Ectodermal cell (in vitro differentiated cells): Measurements from ENCODE around the gene RUNX1.

ENCODE experiments used
- H3K27ac ChIP-seq: 2 replicates; pipeline ENCODE4 v1.7.0; 2013; ENCODE audit warnings: mild to moderate bottlenecking, low read depth, low read length; ENCODE audit not compliant: insufficient read depth, poor library complexity, severe bottlenecking
- H3K27me3 ChIP-seq: 2 replicates; pipeline ENCODE4 v1.7.0; 2013; ENCODE audit warnings: mild to moderate bottlenecking, low read length; ENCODE audit not compliant: insufficient read depth, control insufficient read depth, poor library complexity, severe bottlenecking
- H3K36me3 ChIP-seq: one replicate; pipeline ENCODE4 v1.7.0; 2013; ENCODE audit warnings: low read length; ENCODE audit not compliant: control insufficient read depth, insufficient read depth
- H3K4me1 ChIP-seq: one replicate; pipeline ENCODE4 v1.7.0; 2013; ENCODE audit warnings: low read length; ENCODE audit not compliant: control insufficient read depth, insufficient read depth
- H3K4me3 ChIP-seq: 2 replicates; pipeline ENCODE4 v1.7.0; 2013; ENCODE audit warnings: low read depth, low read length, control low read depth; ENCODE audit not compliant: insufficient read depth
- H3K9me3 ChIP-seq: 2 replicates; pipeline ENCODE4 v1.7.0; 2013; ENCODE audit warnings: mild to moderate bottlenecking, low read length, moderate library complexity; ENCODE audit not compliant: control insufficient read depth
- WGBS, 2 experiments: methylation state at CpG; one replicate each; pipeline ENCODE4 v1.1.7; 2013; ENCODE audit warnings: missing lambda C conversion rate in 2 of 2; 5-methylcytosine and 5-hydroxymethylcytosine counted together

The RUNX1 gene

DNA sequence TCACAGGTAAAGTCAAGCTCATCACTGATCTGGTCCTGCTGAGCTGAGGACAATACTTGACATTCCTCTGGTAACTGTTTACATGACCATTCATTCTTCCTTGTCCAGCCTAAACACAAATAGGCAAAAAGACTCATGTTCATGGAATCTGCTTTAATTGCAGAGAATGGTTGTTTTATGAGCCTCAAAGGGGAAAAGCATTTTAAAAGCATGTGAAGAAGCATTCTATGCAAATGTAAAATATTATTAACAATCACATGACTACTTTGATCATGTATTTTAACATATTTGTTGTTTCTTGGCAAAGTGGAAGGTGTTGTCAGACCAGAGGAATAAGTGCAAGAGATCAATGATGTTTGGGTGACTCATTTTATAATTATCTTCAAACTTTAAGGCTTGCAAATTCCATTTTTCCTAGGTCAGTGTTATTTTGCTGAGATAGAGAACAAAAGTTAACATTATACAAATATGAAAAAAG lies 133.7 kb downstream of the RUNX1 start:
- Histone ChIP-seq H3K4me1 (no peaks in the 10 kb centered on the region), H3K4me3 (no peak overlapping the region), H3K27me3 (no peaks in the 10 kb centered on the region), H3K36me3 (no peaks in the 10 kb centered on the region), H3K9me3 (no peaks in the 10 kb centered on the region), H3K27ac (no peak overlapping the region)

DNA sequence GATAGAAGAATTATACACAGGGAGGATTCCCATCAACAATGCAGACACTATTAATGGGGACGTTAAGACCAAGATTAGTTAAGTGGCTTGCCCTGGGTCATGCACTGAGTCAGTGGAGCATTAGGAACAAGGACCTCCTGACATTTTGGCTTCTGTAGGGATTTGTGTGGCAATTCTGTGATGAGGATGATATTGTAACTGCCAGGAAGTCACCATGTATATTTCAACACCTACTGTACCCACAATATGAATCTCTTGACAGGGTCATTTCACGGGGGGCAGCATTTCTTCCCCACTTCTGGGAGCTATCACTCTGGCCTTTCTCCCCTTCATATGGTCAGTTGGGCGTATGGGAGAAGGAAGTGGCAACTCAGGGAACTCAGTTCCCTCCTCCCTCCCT lies 134.9 kb downstream of the RUNX1 start:
- H3K4me3 ChIP-seq: no peak overlapping the region
- no peaks in the 10 kb centered on the region for H3K27me3 ChIP-seq
- H3K4me1 ChIP-seq: no peaks in the 10 kb centered on the region
- H3K36me3 ChIP-seq: no peaks in the 10 kb centered on the region
- H3K9me3 ChIP-seq: no peaks in the 10 kb centered on the region
- 80 to 91% methylated on average over 3 of the region's 3 CpGs for WGBS, 2 experiments
- no peak overlapping the region for H3K27ac ChIP-seq

DNA sequence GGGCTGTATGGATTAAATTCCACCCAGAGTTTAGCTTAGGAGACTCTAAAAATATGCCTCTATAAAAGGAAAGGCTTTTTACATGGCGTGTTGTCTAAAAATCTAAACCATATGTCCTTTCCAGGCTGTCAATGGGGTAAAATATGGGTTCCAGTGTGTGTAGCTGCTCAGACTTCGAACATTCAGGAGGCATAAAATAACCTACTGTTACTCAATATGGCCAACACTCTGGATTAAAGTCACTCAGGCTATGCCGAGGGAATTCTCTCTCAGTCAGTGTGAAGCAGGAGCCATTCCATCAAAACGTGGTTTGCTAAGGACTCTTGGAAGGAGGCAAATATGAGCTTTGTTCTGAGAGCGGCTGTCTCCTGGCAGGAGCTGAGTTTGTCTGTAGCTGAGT lies 135.3 kb downstream of the RUNX1 start:
- no peak overlapping the region for H3K27ac ChIP-seq
- no peaks in the 10 kb centered on the region for H3K27me3 ChIP-seq
- no peaks in the 10 kb centered on the region for H3K36me3 ChIP-seq
- no peaks in the 10 kb centered on the region for H3K4me1 ChIP-seq
- WGBS, 2 experiments: 93 to 95% methylated on average over 5 of the region's 5 CpGs
- H3K4me3 ChIP-seq: no peak overlapping the region
- H3K9me3 ChIP-seq: no peaks in the 10 kb centered on the region

GRCh38 chr21:34912022-34912945 lies 136.8 kb downstream of the RUNX1 start:
- 92 to 93% methylated on average over 11 of the region's 11 CpGs for WGBS, 2 experiments

GRCh38 chr21:34911360-34911759 lies 137.7 kb downstream of the RUNX1 start:
- H3K4me1 ChIP-seq: no peaks in the 10 kb centered on the region
- no peak overlapping the region for H3K4me3 ChIP-seq
- H3K27ac ChIP-seq: no peak overlapping the region
- WGBS, 2 experiments: 90 to 95% methylated on average over 2 of the region's 2 CpGs
- no peaks in the 10 kb centered on the region for H3K36me3 ChIP-seq
- no peaks in the 10 kb centered on the region for H3K9me3 ChIP-seq
- no peaks in the 10 kb centered on the region for H3K27me3 ChIP-seq

More at GRCh38 chr21:34912022-34912945, 136.8 kb downstream of the RUNX1 start:
- Histone ChIP-seq H3K4me1 (no peaks in the 10 kb centered on the region), H3K36me3 (no peaks in the 10 kb centered on the region), H3K4me3 (no peak overlapping the region), H3K9me3 (no peaks in the 10 kb centered on the region), H3K27me3 (no peaks in the 10 kb centered on the region), H3K27ac (no peak overlapping the region)

- H3K36me3 ChIP-seq: no peaks in the 10 kb centered on the region
- H3K4me1 ChIP-seq: no peaks in the 10 kb centered on the region
- H3K27me3 ChIP-seq: no peaks in the 10 kb centered on the region
- H3K9me3 ChIP-seq: no peaks in the 10 kb centered on the region
- no peak overlapping the region for H3K4me3 ChIP-seq
- 87 to 93% methylated on average over 4 of the region's 4 CpGs for WGBS, 2 experiments
- no peak overlapping the region for H3K27ac ChIP-seq
Measured at GRCh38 chr21:34910396-34910795, 138.7 kb downstream of the RUNX1 start.

GRCh38 chr21:34909492-34910292 lies 139.4 kb downstream of the RUNX1 start:
- H3K27ac ChIP-seq: no peak overlapping the region
- no peaks in the 10 kb centered on the region for H3K9me3 ChIP-seq
- H3K36me3 ChIP-seq: no peaks in the 10 kb centered on the region
- H3K4me3 ChIP-seq: no peak overlapping the region
- H3K27me3 ChIP-seq: no peaks in the 10 kb centered on the region
- no peaks in the 10 kb centered on the region for H3K4me1 ChIP-seq
- 60 to 62% methylated on average over 3 of the region's 3 CpGs for WGBS, 2 experiments

DNA sequence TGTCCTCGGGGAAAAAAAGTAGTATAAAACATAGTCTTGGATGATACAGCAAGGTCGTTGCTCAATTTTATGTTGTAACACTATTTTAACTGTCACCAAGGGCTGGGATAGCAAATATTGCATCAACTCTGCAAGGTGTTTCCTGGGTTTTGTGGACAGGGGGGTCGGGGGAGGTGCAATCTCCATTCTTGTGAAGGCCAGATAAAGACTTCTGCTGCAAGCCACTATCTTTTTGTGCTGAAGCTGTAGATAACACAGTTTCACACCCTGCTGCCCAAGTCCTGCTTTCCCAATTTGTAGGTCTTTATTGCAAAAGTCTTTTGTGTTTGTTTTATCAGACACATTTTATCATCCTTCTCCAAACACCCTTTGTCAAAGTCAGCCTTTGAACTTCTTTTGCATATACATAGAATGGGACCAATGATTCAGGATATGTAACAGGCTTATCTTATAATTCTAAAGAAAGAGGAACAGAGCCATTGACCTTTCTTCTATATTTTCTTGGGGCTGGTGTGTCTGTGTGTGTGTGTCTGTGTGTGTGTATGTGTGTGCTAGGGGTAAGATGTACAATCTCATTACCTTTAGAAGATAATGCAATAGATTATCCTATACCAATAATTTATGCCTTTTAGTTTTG lies 140.6 kb downstream of the RUNX1 start:
- WGBS, 2 experiments: 77 to 79% methylated on average over 3 of the region's 3 CpGs
- Histone ChIP-seq H3K27ac (no peak overlapping the region), H3K27me3 (no peaks in the 10 kb centered on the region), H3K4me3 (no peak overlapping the region), H3K4me1 (no peaks in the 10 kb centered on the region), H3K36me3 (no peaks in the 10 kb centered on the region), H3K9me3 (no peaks in the 10 kb centered on the region)

DNA sequence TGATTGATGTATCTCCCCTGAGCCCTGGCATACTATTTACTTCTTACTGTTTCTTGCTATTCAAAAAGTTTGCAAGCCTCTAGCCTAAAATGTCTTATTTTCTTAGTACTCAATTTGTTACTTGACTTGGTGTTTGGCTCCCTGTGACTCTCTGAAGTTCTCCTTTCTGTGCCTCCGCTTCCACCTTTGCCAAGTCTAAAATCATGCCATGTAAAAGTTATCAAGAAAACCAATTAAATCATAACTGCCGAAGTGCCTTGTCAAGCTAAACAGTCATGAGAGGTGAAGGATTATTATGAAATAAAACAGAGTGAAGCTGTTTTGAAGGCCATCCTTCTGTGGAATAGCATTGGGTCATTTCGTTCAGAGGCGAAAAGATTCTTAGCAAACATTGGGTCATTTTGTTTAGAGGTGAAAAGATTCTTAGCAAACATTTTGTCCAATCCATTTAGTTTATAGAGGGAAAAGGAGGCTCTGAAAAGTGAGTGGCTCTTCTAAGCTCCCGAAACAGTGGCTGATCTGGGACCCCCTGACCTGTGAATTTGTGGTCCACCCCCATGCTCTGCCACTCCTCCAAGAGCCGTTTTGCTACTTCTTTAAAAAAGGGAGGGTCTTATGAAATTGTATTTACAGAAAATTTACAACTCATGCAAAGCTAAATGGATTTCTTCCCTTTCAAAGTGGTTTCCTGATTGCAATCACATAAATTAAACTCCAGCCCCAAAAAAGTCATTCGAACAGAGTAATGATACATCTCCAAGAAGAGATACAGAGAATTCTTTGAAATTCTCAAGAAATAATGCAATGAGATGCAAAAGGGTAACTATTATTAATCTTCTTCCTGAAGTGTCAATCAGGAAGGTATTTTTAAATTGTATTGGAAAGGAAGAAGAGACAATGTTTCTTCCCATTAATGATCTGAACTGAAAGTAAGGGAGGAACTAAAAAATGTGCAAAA lies 141.4 kb downstream of the RUNX1 start:
- WGBS, 2 experiments: 91 to 97% methylated on average over 5 to 7 of the region's 7 CpGs

More for the DNA sequence above, 141.4 kb downstream of the RUNX1 start:
- H3K36me3 ChIP-seq: no peaks in the 10 kb centered on the region
- no peaks in the 10 kb centered on the region for H3K4me1 ChIP-seq
- no peaks in the 10 kb centered on the region for H3K9me3 ChIP-seq
- no peak overlapping the region for H3K4me3 ChIP-seq
- H3K27me3 ChIP-seq: no peaks in the 10 kb centered on the region
- no peak overlapping the region for H3K27ac ChIP-seq
